Stimulated activated CD8-positive, alpha-beta memory T cell treated with anti-CD3 and anti-CD28 coated beads, Interleukin-7, amount 100 ng/mL, for 24 hours (primary cell): Measurements from ENCODE around the gene MGAT5B.

ENCODE experiments used
- DNase-seq: peaks from one replicate; pipeline ENCODE4 v3.0.0-alpha.2; 2020; ENCODE audit warnings: low read depth

MGAT5B gene

DNA sequence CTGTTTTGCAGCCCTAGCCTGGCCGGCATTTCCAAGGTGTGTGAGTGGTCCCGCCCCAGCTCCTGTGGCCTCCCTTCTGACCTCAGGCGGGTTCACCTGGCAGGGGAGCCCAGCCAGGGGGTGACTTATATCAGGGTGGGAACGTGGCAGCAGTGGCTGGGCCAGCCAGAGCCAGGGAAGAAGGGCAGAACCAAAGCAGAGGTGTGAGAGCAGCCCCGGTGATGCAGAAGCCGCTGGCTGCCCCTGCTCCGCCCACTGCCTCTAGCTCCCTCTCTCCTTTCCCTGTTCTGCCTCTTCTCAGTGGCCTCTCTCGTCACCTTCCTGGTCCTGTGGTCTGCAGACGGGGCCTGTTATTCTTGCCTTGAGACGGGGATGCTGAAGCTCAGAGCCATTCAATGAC lies 12.1 kb downstream of the MGAT5B start:
- no peak for DNase-seq

DNA sequence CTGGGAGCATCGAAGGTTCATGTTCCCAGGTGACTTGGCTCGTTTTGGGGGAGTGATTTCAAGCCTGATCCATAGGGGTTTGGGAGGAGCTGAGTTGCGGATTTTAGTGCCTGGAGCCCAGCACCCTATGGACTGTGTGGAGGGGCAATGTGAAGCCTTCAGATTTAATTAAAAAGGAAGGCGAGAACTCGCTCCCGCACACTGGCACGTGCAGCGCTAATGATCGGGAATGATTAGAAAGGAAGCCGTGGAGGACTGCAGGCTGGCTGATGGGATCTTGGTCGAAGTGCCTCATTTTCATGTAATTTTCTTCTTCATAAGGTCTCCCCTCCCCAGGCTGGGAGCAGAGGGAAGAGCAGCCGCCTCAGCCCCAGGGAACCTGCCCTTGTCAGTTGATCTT lies 12.8 kb downstream of the MGAT5B start:
- no peak for DNase-seq

DNA sequence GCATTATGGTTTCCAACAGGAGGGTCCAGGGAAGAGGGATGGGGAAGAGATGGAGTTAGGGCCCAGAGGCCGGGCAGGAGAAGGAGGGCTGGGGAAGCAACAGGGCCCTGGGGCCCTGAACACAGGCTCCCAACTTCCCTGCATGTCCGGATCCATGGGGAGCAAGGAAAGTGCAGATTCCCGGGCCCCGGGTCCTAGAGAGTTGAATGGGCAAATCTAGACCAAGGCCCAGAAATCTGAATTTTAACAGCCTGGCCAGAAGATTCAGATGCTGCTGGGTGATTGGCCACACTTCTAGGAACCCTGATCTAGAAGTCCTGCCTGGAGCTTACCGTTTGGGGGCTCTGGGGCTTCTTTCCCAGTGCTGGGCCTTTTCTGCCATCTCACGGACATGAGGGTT lies 13.2 kb downstream of the MGAT5B start:
- no peak for DNase-seq

DNA sequence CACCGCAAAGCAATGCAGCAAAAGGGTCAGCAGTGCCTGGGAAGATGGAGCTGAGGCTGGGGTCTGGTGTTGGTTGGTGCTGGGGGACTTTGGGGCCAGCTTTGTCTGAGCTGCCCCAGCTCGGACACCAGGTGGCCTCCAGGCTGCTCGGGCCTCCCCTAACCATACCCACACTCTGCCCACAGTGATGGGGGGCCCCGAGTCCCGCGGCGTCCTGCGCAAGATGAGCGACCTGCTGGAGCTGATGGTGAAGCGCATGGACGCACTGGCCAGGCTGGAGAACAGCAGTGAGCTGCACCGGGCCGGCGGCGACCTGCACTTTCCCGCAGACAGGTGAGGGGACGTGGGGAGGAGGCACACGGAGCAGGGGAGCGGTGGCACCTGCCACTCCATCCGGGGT lies 13.8 kb downstream of the MGAT5B start:
- no peak for DNase-seq

DNA sequence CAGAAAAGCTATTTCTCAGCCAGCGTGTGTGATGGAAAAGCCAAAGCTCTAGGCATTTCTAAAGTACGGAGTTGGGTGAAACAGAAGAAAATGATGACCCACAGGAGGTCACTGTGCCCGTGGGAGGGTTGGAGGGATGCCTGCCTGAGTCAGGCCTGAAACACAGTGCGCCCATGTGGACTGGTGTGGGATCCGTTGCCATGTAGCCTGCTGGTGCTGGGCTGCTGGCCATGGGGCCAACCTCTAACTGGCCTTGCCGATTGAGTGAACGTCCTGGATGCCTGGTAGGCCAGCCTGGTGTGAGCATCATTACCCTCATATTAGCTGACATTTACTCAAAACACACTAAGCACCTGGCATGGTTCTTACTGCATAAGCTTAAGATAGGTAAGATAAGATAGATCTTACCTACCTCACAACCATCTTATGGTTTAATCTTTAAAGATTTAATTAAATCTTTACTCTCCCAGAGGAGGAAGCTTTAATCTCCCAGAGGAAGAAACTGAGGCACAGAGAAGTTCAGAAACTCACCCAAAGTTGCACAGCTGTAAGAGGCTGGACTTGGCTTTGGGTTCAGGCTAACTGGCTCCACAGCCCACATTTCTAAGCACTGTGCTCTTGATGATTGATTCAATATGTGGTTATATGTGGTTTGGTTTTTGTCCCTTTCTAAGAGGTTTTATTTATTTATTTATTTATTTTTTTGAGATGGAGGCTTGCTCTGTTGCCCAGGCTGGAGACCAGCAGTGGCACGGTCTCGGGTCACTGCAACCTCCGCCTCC lies 15.7 kb downstream of the MGAT5B start:
- no peak for DNase-seq

DNA sequence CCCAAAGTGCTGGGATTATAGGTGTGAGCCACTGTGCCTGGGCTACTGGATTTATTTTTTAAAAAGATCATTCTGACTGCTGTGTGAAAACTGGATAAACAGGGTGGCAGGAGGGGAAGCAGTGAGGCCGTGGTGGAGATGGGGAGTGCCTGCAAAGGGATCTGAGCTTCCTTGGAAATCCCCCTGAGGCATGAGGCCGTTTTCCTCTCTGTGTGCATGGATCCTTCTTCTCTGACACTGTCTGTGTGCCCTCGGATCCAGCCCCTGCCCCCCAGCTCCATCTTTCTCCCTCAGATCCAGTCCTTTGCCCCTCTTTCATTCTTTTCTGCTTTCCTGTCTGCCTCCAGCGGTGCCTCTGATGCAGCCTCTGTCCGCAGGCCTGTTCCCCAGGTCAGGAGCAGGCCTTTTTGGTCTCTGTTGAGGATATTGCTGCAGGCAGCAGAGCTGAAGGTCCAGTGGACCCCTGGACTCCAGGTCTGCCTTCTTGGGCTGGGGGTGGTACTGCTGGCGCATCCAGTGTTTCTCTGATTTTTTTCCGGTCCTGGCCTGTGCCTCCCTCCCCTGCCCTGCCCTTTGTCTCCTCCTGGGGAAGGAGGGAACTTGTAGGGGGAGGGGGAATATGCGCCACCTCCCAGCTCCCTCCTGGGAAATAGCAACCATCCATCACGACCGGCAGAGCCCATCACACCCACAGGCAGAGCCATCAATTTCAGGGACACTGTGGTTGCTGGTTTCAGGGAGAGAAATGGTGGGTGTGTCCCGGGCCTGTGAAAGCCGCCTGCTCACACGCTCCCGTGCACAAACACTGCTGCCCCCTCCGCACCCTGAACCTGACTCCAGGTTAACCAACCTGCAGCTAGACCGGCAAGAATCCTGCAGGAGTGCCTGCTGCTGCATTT lies 17.0 kb downstream of the MGAT5B start:
- DNase-seq, result no peak

DNA sequence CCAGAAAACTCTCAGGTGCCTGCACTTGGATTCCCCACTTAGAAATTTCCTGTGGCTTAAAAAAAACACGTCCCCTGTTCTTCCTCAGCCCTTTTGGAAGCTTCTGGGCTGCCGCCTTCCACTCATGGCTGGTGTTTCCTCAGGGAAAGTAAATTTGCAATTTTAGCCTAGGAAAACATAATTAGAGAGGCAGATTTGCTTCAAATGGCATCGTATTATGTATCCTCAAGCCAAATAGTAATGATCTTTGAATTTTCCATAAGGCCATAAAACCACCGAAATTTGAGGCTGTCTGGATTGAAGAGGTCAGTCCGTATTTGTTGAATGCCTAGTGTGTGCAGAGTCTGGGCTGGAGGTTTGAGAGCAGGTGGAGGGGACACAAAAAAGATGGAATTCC lies 17.7 kb downstream of the MGAT5B start:
- DNase-seq, result no peak

DNA sequence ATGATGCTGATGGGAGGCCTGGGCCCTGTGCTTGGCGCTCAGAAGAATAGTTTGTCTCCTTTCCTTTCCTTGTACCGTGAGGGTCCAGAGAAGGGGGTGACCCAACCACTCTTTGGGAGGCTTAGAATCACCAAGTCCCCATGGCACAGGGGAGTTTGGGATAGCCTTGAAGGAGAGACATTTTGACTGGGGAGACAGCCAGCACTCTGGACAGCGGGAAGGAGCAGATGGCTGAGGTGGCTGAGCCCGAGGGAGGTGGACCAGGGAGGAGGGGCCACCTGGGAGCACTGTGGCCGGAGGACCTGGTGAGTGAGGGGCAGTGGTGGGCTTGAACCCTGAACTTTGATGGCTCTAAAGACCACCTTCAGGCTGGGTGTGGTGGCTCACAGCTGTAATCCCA lies 18.2 kb downstream of the MGAT5B start:
- no peak for DNase-seq

DNA sequence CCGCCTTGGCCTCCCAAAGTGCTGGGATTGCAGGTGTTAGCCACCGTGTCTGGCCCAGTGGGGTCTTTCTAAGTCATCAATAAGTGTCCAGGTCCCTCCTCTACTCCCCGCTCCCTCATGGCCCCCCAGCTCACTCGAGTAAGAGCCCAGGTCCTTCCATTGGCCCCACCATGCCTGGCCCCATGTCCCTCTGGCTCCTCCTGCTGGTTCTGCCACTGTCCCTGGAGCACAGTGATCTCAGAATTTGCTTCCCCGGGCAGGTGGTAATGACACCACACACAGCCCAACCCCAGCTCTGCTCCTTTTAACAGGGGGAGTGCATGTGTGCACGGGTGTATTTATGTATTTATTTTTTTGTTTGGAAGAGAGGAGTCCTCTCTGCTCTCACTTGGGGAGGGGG lies 19.6 kb downstream of the MGAT5B start:
- DNase-seq, result no peak

DNA sequence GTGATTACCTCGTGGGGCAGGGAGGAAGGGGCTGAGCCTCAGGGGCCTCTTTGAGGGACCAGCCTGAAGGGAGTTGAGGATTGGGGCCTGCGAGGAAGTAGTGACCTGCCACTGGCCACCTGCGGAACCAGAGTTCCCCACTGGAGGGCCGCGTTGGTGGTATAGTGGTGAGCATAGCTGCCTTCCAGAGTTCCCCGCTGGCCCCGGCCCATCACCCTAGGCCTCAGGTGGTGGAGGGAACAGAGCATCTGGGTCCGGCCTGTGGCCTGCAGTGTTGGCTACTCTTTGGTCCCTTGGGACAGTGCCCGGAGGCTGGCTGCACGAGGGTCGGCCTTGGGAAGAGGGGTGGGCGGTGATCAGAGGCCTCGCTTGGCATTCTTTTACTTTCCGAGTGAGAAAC lies 20.5 kb downstream of the MGAT5B start:
- no peak for DNase-seq

DNA sequence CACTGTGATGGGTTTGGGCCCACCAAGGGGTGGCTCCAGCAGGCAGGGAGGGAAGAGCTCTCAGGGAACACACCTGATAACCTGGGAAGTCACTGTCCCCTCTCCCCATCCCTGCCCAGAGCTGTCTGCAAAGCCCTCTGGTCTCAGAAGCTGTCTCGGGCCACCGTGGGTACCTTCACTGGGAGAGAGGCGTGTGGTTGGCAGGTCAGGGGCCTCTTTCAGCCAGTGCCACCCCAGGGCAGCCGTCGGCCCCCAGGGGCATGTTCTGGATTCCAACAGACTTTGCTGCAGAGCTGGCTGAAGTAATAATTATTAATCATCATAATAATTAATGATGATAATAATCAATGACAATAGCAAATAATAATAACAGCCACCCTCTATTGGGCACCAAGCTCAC lies 21.1 kb downstream of the MGAT5B start:
- DNase-seq, result no peak

DNA sequence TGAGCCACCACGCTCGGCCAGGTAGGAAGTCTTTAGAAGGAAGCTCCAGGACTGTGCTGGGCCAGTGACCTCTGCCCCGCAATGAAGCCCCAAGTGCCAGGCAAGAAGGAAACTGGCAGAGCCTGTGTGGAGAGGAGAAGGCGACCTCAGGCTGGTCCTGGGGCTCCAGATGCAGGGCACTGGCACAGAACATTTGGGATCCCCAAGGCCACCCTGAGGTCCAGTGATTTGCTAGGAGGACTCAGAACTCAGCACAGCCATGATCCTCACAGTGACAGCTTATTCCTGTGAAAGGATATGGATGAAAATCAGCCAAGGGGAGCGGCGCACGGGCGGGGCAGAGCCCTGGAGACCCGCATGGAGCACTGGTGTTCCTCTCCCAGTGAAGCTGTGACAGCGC lies 24.1 kb downstream of the MGAT5B start:
- no peak for DNase-seq

DNA sequence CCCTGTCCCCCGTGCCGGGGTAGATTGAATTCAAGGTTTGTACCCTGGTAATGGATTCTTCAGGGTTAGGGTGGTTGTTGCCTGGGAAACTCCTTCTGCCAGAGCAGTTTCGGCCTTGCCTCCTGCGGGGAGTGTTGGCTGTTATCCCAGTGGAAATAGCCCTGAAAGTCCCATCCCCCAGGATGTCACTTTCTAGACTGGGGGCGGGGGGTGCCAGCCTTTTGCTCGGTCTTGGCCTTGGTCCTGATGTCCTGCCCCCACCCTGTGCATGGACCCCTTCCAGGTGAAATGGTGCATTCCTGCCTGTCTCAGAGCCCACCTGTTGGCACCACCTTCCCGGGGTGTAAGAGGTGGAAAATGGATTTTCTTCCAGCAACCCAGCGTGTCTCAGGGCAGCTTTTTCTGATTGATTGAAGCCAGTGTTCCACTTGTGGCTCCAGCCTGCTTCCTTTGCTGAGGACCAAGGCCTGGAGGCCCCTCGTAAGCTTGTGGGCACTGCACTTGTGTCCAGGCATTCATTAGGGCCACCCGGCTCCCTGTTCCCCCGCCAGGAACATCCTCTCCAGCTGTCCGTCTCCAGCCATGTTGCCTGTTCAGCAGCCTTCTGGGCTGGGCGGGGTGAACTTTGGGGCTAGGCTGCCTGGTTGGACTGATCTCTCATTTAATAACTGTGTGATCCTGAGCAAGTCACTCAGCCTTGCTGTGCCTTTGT lies 25.6 kb downstream of the MGAT5B start:
- no peak for DNase-seq

DNA sequence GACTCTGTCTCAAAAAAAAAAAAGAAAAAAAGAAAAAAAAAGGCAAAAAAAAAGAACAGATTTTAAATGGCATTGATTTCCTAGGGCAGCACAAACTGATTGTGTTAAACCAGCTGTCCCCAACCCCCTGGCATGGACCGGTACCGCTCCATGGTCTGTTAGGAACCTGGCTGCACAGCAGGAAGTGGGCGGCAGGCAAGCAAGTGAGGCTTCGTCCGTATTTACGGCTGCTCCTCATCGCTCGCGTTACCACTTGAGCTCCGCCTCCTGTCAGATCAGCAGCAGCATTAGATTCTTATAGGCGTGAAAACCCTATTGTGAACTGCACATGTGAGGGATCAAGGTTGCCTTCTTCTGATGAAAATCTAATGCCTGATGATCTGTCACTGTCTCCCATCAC lies 26.6 kb downstream of the MGAT5B start:
- no peak for DNase-seq

DNA sequence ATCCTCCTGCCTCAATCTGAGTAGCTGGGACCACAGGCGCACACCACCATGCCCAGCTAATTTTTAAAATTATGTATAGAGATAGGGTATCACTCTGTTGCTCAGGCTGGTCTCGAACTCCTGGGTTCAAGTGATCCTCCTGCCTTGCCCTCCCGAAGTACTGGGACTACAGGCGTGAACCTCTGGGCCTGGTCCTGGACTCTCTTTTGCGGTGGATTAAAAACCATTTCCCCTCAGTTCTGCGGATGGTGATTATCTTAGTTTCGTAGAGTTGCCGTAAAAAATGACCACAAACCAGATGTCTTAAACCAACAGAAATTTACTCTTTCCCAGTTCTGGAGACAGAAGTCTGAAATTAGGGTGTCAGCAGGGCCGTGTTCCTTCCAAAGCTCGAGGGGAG lies 28.8 kb downstream of the MGAT5B start:
- no peak for DNase-seq

DNA sequence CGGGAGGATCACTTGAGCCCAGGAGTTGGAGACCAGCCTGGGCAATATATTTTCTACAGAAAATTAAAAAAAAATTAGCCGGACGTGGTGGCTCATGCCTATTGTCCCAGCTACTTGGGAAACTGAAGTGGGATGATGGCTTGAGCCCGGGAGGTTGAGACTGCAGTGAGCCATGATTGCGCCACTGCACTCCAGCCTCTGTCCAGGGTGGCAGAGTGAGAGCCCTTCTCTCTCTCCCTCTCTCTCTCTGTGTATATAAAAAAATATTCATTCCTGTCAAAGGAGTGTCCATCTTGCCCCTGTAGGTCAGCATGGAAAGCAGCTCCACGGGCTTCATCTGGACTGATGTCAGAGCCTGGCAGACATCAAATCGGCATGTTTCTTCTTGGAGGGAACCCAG lies 31.2 kb downstream of the MGAT5B start:
- DNase-seq, result no peak

DNA sequence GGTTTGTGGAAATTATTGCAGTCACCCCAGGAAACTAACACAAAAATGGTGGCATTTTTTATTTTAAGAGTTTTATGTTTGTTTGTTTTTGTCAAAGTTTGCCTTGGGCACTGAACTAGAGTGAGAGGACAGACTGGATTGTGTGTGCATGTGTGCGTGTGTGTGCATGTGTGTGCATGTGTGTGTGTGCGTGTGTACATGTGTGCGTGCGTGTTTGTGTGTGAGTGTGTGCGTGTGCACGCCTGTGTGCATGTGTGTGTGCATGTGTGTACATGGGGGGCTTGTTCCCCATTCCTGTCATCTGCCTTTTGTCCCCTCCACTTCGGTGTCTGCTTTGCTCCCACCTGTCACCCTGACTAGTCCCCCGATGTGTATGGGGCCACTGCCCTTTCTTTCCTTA lies 32.5 kb downstream of the MGAT5B start:
- no peak for DNase-seq

DNA sequence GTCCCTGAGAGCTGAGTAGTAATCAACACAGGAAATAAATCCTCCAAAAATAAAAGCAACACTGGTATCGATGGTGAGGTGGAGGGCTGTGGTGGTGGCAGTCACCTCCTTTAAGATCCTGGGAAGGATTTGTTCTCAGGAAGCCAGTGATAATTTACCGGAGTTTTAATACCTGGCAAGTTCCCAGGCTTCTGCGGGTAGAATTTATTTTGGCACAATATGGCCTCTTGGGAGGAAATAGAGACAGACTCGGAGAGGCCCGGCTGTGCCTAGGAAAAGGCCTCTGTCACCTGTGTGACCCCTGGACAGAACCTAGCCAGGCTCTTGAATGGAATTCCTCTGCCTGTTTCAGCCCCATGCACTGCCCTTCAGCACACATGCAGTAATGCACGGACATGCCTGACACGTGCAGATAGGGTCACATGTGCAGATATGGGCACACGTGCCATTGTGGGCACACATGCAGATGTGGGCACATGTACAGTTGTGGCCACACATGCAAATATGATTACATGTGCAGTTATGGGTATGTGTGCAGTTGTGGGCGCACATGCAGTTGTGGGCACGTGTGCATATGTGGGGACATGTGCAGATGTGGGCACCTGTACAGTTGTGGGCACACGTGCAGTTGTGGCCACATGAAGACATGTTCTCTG lies 33.5 kb downstream of the MGAT5B start:
- no peak for DNase-seq

DNA sequence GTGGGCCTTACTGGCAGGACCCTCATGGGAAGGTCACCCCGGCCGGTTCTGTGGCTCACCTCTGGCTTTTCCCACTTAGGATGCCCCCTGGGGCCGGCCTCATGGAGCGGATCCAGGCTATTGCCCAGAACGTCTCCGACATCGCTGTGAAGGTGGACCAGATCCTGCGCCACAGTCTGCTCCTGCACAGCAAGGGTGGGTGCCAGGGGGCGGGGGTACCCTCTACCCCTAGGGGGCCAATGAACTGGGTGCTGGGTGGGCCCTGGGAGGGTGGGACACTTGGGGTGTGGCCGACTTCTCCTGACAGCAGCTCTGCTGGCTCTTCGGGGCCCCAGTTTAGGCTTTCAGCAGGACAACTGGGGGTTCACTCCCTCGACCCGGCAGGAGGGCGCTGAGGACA lies 34.3 kb downstream of the MGAT5B start:
- no peak for DNase-seq

DNA sequence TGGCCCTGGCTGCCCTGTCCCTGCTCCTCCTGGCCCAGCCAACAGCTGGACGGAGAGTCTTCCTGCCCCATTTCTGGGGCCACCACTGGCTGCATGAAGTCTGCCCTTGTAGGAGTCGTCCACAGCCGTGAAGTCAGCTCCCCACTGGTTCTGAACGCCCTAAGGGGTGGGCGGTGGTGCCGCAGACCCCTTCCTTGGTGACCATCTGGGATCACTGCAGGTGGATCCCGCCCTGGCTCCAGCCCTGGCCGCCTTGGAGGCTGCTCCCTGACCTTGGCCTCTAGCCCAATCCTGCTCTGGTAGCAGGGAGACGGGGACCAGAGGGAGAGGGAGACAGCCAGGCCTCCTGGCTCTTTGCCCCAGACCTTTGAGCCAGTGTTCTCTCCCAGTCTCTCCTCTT lies 35.4 kb downstream of the MGAT5B start:
- DNase-seq, result no peak

DNA sequence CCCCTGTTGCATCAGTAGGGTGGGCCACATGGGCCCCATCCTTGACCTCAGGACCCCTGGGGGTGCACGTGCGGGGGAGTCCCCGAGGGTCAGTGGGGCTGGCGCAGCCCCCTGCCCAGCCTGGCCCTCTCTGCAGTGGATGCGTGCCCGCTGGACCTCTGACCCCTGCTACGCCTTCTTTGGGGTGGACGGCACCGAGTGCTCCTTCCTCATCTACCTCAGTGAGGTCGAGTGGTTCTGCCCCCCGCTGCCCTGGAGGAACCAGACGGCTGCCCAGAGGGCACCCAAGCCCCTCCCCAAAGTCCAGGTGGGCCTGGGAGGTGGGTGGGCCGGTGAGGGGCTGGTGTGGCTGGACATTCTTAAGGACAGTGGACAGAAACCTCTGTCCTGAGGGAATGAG lies 35.9 kb downstream of the MGAT5B start:
- DNase-seq, result no peak

DNA sequence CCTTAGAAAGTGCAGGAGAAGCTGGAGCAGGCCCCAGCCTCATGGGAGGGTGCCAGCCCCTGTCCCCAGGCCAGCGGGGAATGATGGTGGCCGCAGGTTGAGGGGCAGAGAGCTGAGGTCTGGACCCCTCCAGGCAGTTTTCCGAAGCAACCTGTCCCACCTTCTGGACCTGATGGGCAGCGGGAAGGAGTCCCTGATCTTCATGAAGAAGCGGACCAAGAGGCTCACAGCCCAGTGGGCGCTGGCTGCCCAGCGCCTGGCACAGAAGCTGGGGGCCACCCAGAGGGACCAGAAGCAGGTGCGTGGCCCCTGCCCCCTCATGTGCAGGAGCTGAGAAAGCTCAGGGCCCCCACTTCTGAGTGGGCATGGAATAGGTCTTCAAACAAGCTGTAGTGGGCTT lies 36.8 kb downstream of the MGAT5B start:
- DNase-seq, result no peak
